Cardiac fibroblast (primary cell): Measurements from ENCODE around the gene MED1.
"Not testable (repeated sequence)": the region's sequence is repeated elsewhere in the genome, so short reads cannot be mapped to it uniquely, and the experiment has no call there.

Experiments
- DNase-seq, 2 donors: peaks; one replicate each; pipeline versions ENCODE4 v3.0.0 to v3.0.0-alpha.2; 2010; ENCODE audit warnings: low read depth in 2 of 2
- H3K4me3 ChIP-seq, 2 donors: replicated peaks in 1 of 2; 1 replicate in 1 of 2; 2 replicates in 1 of 2; pipeline ENCODE4 v1.5.1; 2011; ENCODE audit warnings: low read depth in 2 of 2, low read length in 2 of 2, mild to moderate bottlenecking in 2 of 2, moderate library complexity in 1 of 2
- CTCF ChIP-seq: IDR thresholded peaks from one replicate; pipeline ENCODE4 v1.5.1; 2011; ENCODE audit warnings: low read depth, mild to moderate bottlenecking, low read length, inconsistent platforms

Gene MED1

GRCh38 chr17:39450051-39450450 is 1.0 kb downstream of the MED1 start:
- no peak for TF ChIP-seq CTCF
- no peak for DNase-seq
- peak overlapping the region; percentile 78 to 80 for H3K4me3 ChIP-seq

GRCh38 chr17:39447561-39447960 is 3.5 kb downstream of the MED1 start:
- H3K4me3 ChIP-seq, result no peak overlapping the region
- DNase-seq, result no peak
- no peak for TF ChIP-seq CTCF

GRCh38 chr17:39443326-39443725 is 7.7 kb downstream of the MED1 start:
- DNase-seq, result no peak
- TF ChIP-seq CTCF, result no peak
- no peak overlapping the region for H3K4me3 ChIP-seq

DNA sequence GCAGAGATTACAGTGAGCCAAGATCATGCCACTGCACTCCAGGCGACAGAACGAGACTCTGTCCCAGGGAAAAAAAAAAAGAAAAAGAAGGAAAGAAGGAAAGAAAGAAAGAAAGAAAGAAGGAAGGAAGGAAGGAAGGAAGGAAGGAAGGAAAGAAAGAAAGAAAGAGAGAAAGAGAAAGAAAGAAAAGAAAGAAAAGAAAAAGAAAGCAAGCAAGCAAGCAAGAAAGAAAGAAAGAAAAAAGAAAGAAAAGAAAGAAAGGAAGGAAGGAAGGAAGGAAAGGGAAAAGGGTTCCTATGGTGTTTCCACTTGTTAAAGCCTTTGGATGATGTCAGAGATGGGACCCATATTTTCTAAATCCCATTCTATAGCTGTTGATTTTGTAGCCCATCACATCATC is 11.2 kb downstream of the MED1 start:
- H3K4me3 ChIP-seq, DNase-seq: not testable (repeated sequence)

DNA sequence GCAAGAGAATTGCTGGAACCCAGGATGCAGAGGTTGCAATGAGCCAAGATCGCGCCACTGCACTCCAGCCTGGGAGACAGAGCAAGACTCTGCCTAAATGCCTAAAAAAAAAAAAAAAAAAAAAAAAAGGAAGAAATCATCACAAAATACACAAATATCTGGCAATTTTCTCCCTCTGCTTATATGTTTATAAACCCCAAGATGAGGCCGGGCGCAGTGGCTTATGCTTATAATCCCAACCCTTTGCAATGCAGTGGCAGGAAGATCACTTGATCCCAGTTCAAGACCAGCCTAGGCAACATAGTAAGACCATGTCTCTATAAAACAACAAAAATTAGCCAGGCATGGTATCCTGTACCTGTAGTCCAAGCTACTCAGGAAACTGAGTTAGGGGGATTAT is 21.5 kb downstream of the MED1 start:
- no peak for DNase-seq

GRCh38 chr17:39416141-39416540 is 34.9 kb downstream of the MED1 start:
- no peak for TF ChIP-seq CTCF
- H3K4me3 ChIP-seq, result no peak overlapping the region
- no peak for DNase-seq

More for the DNA sequence above, 21.5 kb downstream of the MED1 start:
- no peak overlapping the region for H3K4me3 ChIP-seq
- no peak for TF ChIP-seq CTCF

- no peak for TF ChIP-seq CTCF
Observed at GRCh38 chr17:39410279-39410678, 40.8 kb downstream of the MED1 start.

More at GRCh38 chr17:39410279-39410678, 40.8 kb downstream of the MED1 start:
- no peak overlapping the region for H3K4me3 ChIP-seq
- DNase-seq, result no peak
